Esophagus squamous epithelium (tissue), 5 donors: ENCODE measurements around the gene SUSD2. TPM values are rescaled to one million over a fixed set of nuclear protein-coding genes. Genes with fewer than 3 reads are reported as not detected.
"Not testable (repeated sequence)": the region's sequence is repeated elsewhere in the genome, so short reads cannot be mapped to it uniquely, and the experiment has no call there.

Experiments
- DNase-seq: peaks from one replicate; lab custom pipeline; 2025; lab: John Stamatoyannopoulos, UW
- H3K27ac ChIP-seq, 4 donors: fragments of 200-600 bp; sonication (generic); one replicate each; pipeline ENCODE4 v1.5.1; 2016 to 2019; ENCODE audit warnings: mild to moderate bottlenecking in 1 of 4
- H3K27me3 ChIP-seq, 4 donors: fragments of 200-600 bp; sonication (generic); 1 replicate in 3 of 4; 2 replicates in 1 of 4; pipeline versions ENCODE4 v1.5.1 to v1.6.0; 2017 to 2021; ENCODE audit warnings: antibody characterized with exemption in 1 of 4
- H3K36me3 ChIP-seq, 3 donors: fragments of 200-600 bp; sonication (generic); one replicate each; pipeline ENCODE4 v1.5.1; 2016 to 2019
- H3K4me1 ChIP-seq, 3 donors: fragments of 200-600 bp; sonication (generic); one replicate each; pipeline ENCODE4 v1.5.1; 2017 to 2019
- H3K4me3 ChIP-seq, 4 donors: fragments of 200-600 bp; sonication (generic); 1 replicate in 3 of 4; 2 replicates in 1 of 4; pipeline ENCODE4 v1.5.1; 2016 to 2019; ENCODE audit warnings: mild to moderate bottlenecking in 2 of 4, moderate library complexity in 1 of 4
- H3K9me3 ChIP-seq, 3 donors: fragments of 200-600 bp; sonication (generic); one replicate each; pipeline ENCODE4 v1.5.1; 2016 to 2019
- POLR2A ChIP-seq, 4 donors: fragments of 450-650 bp; IDR thresholded peaks; one replicate each; pipeline ENCODE4 v1.6.1; 2017; ENCODE audit warnings: antibody characterized with exemption in 4 of 4, mild to moderate bottlenecking in 4 of 4, moderate library complexity in 3 of 4
- WGBS, 2 donors: methylation state at CpG; one replicate each; pipeline ENCODE4 v1.1.5; 2018; 5-methylcytosine and 5-hydroxymethylcytosine counted together
- intact Hi-C: fragments of 100-400 bp; cut with DNase I; formaldehyde crosslinking; loops from one replicate; pipeline ENCODE4 v1.15.0; 2022
- total RNA-seq, 4 donors: library from RNA; depleted of rRNA; stranded (reverse); fragments of >200 nt; gene quantifications; one replicate each; pipeline ENCODE4 v1.1.0, GENCODE V29; 2016
- TF ChIP-seq, protein P1 (sequence below), 6 experiments: fragments of 450-650 bp in 4 of 6; fragments of 200-600 bp in 2 of 6; sonication (generic) in 2 of 6; IDR thresholded peaks; one replicate each; pipeline ENCODE4 v1.5.1; 2016 to 2019; ENCODE audit warnings: antibody characterized with exemption in 6 of 6, mild to moderate bottlenecking in 4 of 6, moderate library complexity in 4 of 6
- donor health status: DM: yes; HTN: yes; CAD: no.

Gene SUSD2
- total RNA-seq, 4 donors from 2014 or later = 1.1 to 2.5 (median 1.6) TPM

DNA sequence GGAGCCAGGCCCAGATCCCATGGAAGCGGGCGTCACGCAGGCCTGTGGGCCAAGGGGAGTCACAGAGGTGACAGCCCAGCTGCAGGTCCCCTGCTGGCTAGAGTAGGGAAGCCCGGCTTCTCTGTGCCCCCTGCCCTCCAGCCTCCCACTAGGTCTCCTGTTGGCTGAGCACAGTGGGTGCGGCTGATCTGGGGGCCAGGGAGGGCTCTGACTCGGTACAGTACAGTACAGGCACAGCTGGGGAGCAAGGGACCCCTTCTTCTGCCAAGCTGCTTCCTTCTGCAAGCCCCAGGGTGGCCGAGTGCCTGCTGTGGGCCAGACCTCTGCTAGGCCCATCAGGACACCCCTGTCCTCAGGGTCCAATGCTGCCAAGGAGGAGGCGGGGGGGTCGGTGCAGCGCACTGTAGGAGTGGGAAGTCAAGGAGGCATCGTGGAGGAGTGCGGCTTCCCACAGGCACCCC, 10.1 kb downstream of the SUSD2 start:
- WGBS, 2 donors = 91 to 95% methylated on average over 3 to 6 of the region's 12 CpGs
- H3K27ac ChIP-seq = no peak overlapping the region
- H3K9me3 ChIP-seq = no peaks in the 10 kb centered on the region
- H3K36me3 ChIP-seq = peaks cover 0 to 6% (median 0%) of the 10 kb centered on the region in 3 donors
- TF ChIP-seq, protein P1, sequence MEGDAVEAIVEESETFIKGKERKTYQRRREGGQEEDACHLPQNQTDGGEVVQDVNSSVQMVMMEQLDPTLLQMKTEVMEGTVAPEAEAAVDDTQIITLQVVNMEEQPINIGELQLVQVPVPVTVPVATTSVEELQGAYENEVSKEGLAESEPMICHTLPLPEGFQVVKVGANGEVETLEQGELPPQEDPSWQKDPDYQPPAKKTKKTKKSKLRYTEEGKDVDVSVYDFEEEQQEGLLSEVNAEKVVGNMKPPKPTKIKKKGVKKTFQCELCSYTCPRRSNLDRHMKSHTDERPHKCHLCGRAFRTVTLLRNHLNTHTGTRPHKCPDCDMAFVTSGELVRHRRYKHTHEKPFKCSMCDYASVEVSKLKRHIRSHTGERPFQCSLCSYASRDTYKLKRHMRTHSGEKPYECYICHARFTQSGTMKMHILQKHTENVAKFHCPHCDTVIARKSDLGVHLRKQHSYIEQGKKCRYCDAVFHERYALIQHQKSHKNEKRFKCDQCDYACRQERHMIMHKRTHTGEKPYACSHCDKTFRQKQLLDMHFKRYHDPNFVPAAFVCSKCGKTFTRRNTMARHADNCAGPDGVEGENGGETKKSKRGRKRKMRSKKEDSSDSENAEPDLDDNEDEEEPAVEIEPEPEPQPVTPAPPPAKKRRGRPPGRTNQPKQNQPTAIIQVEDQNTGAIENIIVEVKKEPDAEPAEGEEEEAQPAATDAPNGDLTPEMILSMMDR (IDR thresholded peaks at IDR 0.05) = peak in 2 of 6 experiments; percentile 7
- TF ChIP-seq POLR2A (IDR thresholded peaks at IDR 0.05) = no peak
- no peak for DNase-seq
- intact Hi-C loops = no loop called here
- H3K4me3 ChIP-seq = no peak overlapping the region
- no peaks in the 10 kb centered on the region for H3K27me3 ChIP-seq
- H3K4me1 ChIP-seq = peaks cover 14 to 36% (median 30%) of the 10 kb centered on the region in 3 donors

DNA sequence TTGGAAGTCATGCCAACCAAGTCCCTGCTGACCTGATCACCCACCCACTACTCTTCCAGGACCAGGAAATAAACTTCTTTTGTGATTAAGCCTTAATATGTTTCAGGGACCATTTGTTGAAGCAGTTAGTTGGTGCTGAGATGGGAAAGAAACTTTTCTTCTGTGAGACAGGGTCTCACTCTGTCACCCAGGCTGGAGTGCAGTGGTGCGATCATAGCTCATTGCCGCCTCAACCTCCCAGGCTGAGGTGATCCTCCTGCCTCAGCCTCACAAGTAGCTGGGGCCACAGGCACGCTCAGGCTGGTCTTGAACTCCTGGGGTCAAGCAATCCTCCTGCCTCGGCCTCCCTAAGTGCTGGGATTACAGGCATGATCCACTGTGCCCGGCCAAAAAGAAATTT, 10.6 kb downstream of the SUSD2 start:
- intact Hi-C loops = no loop called here
- H3K27ac ChIP-seq = no peak overlapping the region
- WGBS, 2 donors = 100% methylated on average over 2 to 4 of the region's 5 CpGs

DNA sequence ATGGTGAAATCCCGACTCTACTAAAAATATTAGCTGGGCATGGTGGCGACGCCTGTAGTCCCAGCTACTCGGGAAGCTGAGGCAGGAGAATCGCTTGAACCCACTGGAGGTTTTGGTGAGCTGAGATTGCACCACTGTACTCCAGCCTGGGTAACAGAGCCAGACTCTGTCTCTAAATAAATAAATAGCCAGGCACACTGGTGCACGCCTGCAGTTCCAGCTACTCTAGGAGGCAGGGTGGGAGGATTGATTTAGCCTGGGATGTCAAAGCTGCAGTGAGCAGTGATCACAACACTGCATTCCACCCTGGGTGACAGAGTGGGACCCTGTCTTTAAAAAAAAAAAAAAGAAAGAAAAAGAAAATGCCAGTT, 17.4 kb downstream of the SUSD2 start:
- Histone ChIP-seq H3K36me3 (no peaks in the 10 kb centered on the region), H3K27ac (peak overlapping the region in 1 of 4 donors; percentile 9), H3K27me3 (no peaks in the 10 kb centered on the region), H3K9me3 (no peaks in the 10 kb centered on the region), H3K4me3 (no peak overlapping the region), H3K4me1 (peaks cover 0 to 26% (median 16%) of the 10 kb centered on the region in 3 donors)
- 92 to 97% methylated on average over 5 to 6 of the region's 6 CpGs for WGBS, 2 donors
- intact Hi-C loops = no loop called here
- no peak for DNase-seq
- TF ChIP-seq, protein P1 (IDR thresholded peaks at IDR 0.05) = no peak
- no peak for TF ChIP-seq POLR2A (IDR thresholded peaks at IDR 0.05)

More for the DNA sequence above, 10.6 kb downstream of the SUSD2 start:
- Histone ChIP-seq H3K4me1 (peaks cover 14 to 36% (median 31%) of the 10 kb centered on the region in 3 donors), H3K36me3 (peaks cover 0 to 6% (median 0%) of the 10 kb centered on the region in 3 donors), H3K27me3 (no peaks in the 10 kb centered on the region), H3K4me3 (no peak overlapping the region), H3K9me3 (no peaks in the 10 kb centered on the region)
- TF ChIP-seq, protein P1 (IDR thresholded peaks at IDR 0.05) = no peak
- TF ChIP-seq POLR2A (IDR thresholded peaks at IDR 0.05) = no peak
- DNase-seq = no peak

DNA sequence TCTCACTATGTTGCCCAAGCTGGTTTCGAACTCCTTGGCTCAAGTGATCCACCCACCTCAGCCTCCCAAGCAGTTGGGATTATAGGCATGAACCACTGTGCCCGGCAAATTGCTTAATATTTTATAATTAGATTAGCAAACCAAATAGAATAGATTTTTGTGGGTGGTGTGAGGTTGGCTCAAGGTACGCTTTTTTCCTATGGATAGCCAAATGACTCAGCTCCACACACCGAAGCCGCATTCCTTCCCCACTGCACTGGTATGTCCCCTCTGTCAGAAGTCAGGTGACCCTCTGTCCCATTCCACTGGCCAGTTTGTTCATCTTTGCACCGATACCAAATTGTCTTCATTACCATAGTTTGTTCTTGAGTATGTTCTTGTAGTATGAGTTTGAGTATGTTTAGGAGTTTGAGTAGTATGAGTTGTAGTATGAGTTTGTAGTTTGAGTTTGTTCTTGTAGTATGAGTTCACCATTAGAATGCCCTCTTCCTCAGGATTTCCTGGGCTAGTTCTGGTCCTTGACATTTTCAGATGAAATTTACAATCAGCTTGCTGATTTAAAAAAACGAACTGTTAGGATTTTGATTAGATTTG, 19.4 kb downstream of the SUSD2 start:
- H3K4me3 ChIP-seq = no peak overlapping the region
- peaks cover 0 to 20% (median 13%) of the 10 kb centered on the region in 3 donors for H3K4me1 ChIP-seq
- 48 to 54% methylated on average over 7 of the region's 7 CpGs for WGBS, 2 donors
- H3K9me3 ChIP-seq = no peaks in the 10 kb centered on the region
- DNase-seq = no peak
- H3K36me3 ChIP-seq = no peaks in the 10 kb centered on the region
- no peaks in the 10 kb centered on the region for H3K27me3 ChIP-seq
- intact Hi-C loops = no loop called here
- no peak for TF ChIP-seq POLR2A (IDR thresholded peaks at IDR 0.05)
- TF ChIP-seq, protein P1 (IDR thresholded peaks at IDR 0.05) = no peak
- H3K27ac ChIP-seq = no peak overlapping the region

DNA sequence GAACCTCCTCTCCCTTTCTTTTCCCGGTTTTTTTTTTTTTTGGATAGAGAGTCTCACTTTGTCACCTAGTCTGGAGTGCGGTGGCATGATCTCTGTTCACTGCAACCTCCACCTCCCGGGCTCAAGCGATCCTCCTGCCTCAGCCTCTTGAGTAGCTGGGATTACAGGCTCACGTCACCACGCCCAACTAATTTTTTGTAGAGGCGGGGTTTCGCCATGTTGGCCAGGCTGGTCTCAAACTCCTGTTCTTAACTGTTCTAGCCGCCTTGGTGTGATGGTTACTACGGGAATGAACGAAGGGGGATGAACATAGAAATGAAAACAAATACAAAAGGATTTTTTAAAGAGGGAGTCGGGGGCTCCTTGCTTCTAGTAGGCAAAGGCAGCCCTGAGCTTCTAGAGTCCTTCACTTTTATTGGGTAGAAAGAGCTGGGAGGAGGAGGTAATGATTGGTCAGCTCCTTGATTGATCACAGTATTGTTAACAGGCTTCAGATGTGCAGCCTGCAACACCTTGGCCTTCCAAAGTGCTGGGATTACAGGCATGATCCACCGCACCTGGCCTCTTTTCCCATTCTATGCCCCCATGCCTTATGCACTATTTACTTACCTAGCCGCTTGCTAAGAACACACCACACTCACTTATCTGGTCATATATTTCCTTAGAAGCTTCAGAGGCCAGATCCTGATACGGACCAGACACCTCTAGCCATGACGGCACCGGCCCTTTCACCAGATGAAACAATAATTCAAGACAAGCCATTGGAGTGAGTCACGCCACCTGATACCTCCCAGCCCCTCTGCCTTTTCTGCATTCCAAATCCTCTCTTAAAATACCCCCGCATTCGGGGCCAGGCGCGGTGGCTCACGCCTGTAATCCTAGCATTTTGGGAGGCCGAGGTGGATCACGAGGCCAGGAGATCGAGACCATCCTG, 20.7 kb downstream of the SUSD2 start:
- DNase-seq = no peak
- no peaks in the 10 kb centered on the region for H3K36me3 ChIP-seq
- peaks cover 0 to 20% (median 7%) of the 10 kb centered on the region in 3 donors for H3K4me1 ChIP-seq
- H3K4me3 ChIP-seq = no peak overlapping the region
- 88 to 89% methylated on average over 18 to 21 of the region's 26 CpGs for WGBS, 2 donors
- no peak overlapping the region for H3K27ac ChIP-seq
- intact Hi-C loops = no loop called here
- no peaks in the 10 kb centered on the region for H3K9me3 ChIP-seq
- no peaks in the 10 kb centered on the region for H3K27me3 ChIP-seq
- TF ChIP-seq, protein P1 (IDR thresholded peaks at IDR 0.05) = no peak
- no peak for TF ChIP-seq POLR2A (IDR thresholded peaks at IDR 0.05)

DNA sequence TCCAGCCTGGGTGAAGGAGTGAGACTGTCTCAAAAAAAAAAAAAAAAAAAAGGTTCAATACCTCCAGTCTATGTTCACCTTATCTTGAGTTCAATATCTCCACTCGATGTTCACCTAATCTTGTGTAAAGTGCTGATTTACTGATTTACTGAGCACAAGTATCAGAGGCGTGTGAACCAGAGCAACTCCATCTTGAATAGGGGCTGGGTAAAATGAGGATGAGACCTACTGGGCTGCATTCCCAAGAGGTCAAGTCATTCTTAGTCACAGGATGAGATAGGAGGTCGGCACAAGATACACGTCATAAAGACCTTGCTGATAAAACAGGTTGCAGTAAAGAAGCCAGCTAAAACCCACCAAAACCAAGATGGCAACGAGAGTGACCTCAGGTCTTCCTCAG, 22.6 kb downstream of the SUSD2 start:
- peaks cover 11 to 28% (median 19%) of the 10 kb centered on the region in 3 donors for H3K4me1 ChIP-seq
- DNase-seq, H3K36me3 ChIP-seq, H3K27ac ChIP-seq, H3K27me3 ChIP-seq, H3K9me3 ChIP-seq, H3K4me3 ChIP-seq, intact Hi-C loops: not testable (repeated sequence)
- 77% methylated on average over 5 of the region's 5 CpGs for WGBS, 2 donors
